ENCODE results near the gene CHI3L2. TPM values are rescaled to one million over a fixed set of nuclear protein-coding genes. Genes with fewer than 3 reads are reported as not detected.

CHI3L2 gene
- total and polyA plus RNA-seq, 9 donors = 0.91 to 17.0 (median 1.5) TPM; not detected in 1

DNA sequence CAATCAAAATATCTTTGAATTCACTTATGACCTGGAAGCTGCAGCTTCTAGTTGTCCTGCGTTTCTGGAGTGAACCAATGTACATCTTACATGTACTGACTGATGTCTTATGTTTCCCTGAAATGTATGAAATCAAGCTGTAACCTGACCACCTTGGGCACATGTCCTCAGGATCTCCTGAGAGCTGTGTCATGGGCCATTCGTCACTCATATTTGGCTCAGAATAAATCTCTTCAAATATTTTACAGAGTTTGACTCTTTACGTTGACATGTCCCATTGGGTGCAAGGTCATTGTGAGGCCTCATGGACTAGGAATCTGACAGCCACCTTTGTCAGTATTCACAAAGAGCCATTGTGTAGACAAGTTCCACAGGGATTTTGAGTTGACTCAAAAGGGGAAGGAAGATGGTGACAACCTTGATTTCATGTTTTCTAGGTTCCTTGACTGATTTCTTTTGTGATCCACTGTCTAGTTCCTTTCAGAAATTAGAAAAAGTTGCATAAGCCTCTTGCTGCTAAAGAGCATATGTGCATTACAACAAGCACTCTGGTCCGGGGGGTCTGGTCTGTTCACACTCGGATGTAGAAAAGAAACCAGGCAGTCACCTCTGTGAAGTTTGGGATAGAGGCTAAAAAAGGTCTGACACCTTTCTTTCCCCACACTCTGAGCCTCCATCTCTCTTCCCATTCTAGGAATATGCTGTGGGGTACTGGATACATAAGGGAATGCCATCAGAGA lies 10.7 kb downstream of the CHI3L2 start:
- DNase-seq = no peak
- WGBS, 3 donors = 84 to 89% (median 88%) methylated on average over 5 of the region's 5 CpGs
- Histone ChIP-seq H3K4me1 (ENCODE audit: insufficient read depth) (peaks cover 5% of the 10 kb centered on the region), H3K36me3 (no peaks in the 10 kb centered on the region), H3K27ac (no peak overlapping the region), H3K9me3 (no peaks in the 10 kb centered on the region), H3K27me3 (no peaks in the 10 kb centered on the region), H3K4me3 (no peak overlapping the region)
- intact Hi-C loops (cut with DNase I) = no loop called here
- TF ChIP-seq POLR2A (IDR thresholded peaks at IDR 0.05) = no peak
- no peak for TF ChIP-seq CTCF (IDR thresholded peaks at IDR 0.05)
- no peak for TF ChIP-seq EP300 (IDR thresholded peaks at IDR 0.05)

DNA sequence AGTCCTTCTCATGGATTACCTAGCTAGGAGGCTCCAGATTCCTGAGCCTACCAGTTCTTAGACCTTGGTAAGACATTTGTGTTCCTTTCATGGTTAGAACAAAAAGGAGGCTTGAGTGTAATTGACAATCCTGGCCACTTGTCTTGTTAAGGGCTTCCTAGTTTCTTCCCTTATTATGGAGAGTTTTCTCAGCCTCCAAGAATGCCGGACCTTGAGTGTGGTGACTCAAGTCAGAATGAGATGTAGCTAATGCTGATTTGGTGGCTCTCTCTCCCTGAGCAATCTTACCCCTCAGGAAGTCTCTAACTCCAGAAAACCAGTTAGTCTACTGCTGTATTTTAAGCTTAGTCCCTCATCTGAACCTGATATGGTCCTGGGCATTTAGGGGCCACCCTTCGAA lies 14.3 kb downstream of the CHI3L2 start:
- DNase-seq = no peak
- Histone ChIP-seq H3K4me1 (ENCODE audit: insufficient read depth) (peaks cover 5% of the 10 kb centered on the region), H3K27me3 (no peaks in the 10 kb centered on the region), H3K4me3 (no peak overlapping the region), H3K27ac (no peak overlapping the region), H3K36me3 (no peaks in the 10 kb centered on the region), H3K9me3 (no peaks in the 10 kb centered on the region)
- intact Hi-C loops (cut with DNase I) = no loop called here
- TF ChIP-seq CTCF (IDR thresholded peaks at IDR 0.05) (no peak), EP300 (IDR thresholded peaks at IDR 0.05) (no peak), POLR2A (IDR thresholded peaks at IDR 0.05) (no peak)
- 75 to 85% (median 83%) methylated on average over 2 of the region's 2 CpGs for WGBS, 3 donors

DNA sequence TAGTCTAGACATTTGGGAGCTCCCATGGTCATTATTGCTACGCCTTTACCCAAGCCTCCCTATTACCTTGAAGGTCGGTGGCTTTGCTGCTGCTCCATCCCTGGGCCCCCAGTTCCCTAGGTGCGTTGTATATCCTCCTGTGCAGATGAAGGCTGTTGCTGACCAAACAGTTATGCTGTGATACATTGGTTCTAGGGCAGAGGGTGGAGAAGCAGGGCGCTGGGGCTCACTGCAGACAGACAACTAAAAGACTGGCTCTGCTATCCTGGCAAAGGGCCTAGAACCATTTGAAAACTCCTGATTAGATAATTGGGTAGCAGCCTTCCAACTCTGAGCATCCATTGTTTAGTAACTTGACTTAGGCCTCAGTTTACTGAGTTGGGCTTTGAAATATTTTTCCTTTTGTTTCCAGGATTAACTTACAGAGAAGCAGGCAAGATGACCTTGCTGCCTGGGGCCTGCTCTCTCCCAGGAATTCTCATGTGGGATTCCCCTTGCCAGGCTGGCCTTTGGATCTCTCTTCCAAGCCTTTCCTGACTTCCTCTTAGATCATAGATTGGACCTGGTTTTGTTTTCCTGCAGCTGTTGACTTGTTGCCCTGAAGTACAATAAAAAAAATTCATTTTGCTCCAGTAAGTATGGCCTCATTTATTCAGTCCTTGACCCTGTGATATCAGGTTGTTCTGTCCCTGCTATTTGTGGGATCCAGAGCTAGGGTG lies 15.5 kb downstream of the CHI3L2 start:
- Histone ChIP-seq H3K27ac (no peak overlapping the region), H3K4me3 (no peak overlapping the region), H3K4me1 (ENCODE audit: insufficient read depth) (peaks cover 5% of the 10 kb centered on the region), H3K36me3 (no peaks in the 10 kb centered on the region), H3K27me3 (no peaks in the 10 kb centered on the region), H3K9me3 (no peaks in the 10 kb centered on the region)
- TF ChIP-seq POLR2A (IDR thresholded peaks at IDR 0.05) (no peak), EP300 (IDR thresholded peaks at IDR 0.05) (no peak), CTCF (IDR thresholded peaks at IDR 0.05) (no peak)
- WGBS, 3 donors = 43 to 55% (median 53%) methylated on average over 4 of the region's 4 CpGs
- intact Hi-C loops (cut with DNase I) = no loop called here
- no peak for DNase-seq

- H3K4me1 ChIP-seq (ENCODE audit: insufficient read depth) = peaks cover 5% of the 10 kb centered on the region
- no peaks in the 10 kb centered on the region for H3K27me3 ChIP-seq
- TF ChIP-seq CTCF (IDR thresholded peaks at IDR 0.05) (no peak), POLR2A (IDR thresholded peaks at IDR 0.05) (no peak), EP300 (IDR thresholded peaks at IDR 0.05) (no peak)
- no peak overlapping the region for H3K4me3 ChIP-seq
- no peaks in the 10 kb centered on the region for H3K36me3 ChIP-seq
- H3K27ac ChIP-seq = no peak overlapping the region
- intact Hi-C loops (cut with DNase I) = no loop called here
- no peaks in the 10 kb centered on the region for H3K9me3 ChIP-seq
- no peak for DNase-seq
- 74 to 78% (median 77%) methylated on average over 5 of the region's 5 CpGs for WGBS, 3 donors
These were observed 19.8 kb downstream of the CHI3L2 start for GRCh38 chr1:111247125-111247838.
